Testis (tissue), 3 donors: ENCODE results near the gene FAM222A. TPM values are rescaled to one million over a fixed set of nuclear protein-coding genes. Genes with fewer than 3 reads are reported as not detected.

ENCODE experiments used
- DNase-seq: peaks from one replicate; pipeline ENCODE4 v3.0.0-alpha.2; 2019
- H3K27ac ChIP-seq, 2 donors: fragments of 200-600 bp; sonication (generic); one replicate each; pipeline ENCODE4 v1.5.1; 2019
- H3K27me3 ChIP-seq: fragments of 200-600 bp; sonication (generic); one replicate; pipeline ENCODE4 v1.5.1; 2019
- H3K36me3 ChIP-seq: fragments of 200-600 bp; sonication (generic); one replicate; pipeline ENCODE4 v1.5.1; 2017; ENCODE audit warnings: low read depth; ENCODE audit errors: missing control alignments
- H3K4me1 ChIP-seq: fragments of 200-600 bp; sonication (generic); one replicate; pipeline ENCODE4 v1.5.1; 2019
- H3K4me3 ChIP-seq, 2 donors: fragments of 200-600 bp; sonication (generic); one replicate each; pipeline ENCODE4 v1.5.1; 2017 to 2019
- H3K9me3 ChIP-seq: fragments of 200-600 bp; sonication (generic); one replicate; pipeline ENCODE4 v1.5.1; 2017
- CTCF ChIP-seq, 3 experiments: fragments of 450-650 bp in 2 of 3; fragments of 200-600 bp in 1 of 3; sonication (generic) in 1 of 3; IDR thresholded peaks; one replicate each; pipeline ENCODE4 v1.5.1; 2016 to 2019; ENCODE audit warnings: antibody characterized with exemption in 3 of 3, mild to moderate bottlenecking in 2 of 3, moderate library complexity in 1 of 3
- POLR2A ChIP-seq: fragments of 450-650 bp; IDR thresholded peaks from one replicate; pipeline ENCODE4 v1.6.1; 2017; ENCODE audit warnings: antibody characterized with exemption, mild to moderate bottlenecking, moderate library complexity
- WGBS, 2 donors: methylation state at CpG; one replicate each; pipeline ENCODE4 v1.1.5; 2018; 5-methylcytosine and 5-hydroxymethylcytosine counted together
- intact Hi-C: fragments of 100-400 bp; cut with DNase I; formaldehyde crosslinking; loops from one replicate; pipeline ENCODE4 v1.15.1; 2023; ENCODE audit warnings: low total_unique reads
- polyA plus RNA-seq: library from polyadenylated mRNA; stranded (reverse); fragments of 350-450 nt; fragmentation: Illumina TruSeq; extraction: RNeasy Lipid Tissue Mini Kit (QIAGEN cat#74804); gene quantifications from one replicate; pipeline ENCODE4 v1.2.3, GENCODE V29; 2014; ENCODE audit warnings: low read depth, low replicate concordance; ENCODE audit not compliant: insufficient read depth
- total RNA-seq, 2 donors: library from RNA; depleted of rRNA; stranded (reverse); fragments of >200 nt; gene quantifications; one replicate each; pipeline ENCODE4 v1.2.3, GENCODE V29; 2016

The FAM222A gene
- total and polyA plus RNA-seq, 3 donors from 2014 or later = 34.5 to 78.6 (median 75.7) TPM

DNA sequence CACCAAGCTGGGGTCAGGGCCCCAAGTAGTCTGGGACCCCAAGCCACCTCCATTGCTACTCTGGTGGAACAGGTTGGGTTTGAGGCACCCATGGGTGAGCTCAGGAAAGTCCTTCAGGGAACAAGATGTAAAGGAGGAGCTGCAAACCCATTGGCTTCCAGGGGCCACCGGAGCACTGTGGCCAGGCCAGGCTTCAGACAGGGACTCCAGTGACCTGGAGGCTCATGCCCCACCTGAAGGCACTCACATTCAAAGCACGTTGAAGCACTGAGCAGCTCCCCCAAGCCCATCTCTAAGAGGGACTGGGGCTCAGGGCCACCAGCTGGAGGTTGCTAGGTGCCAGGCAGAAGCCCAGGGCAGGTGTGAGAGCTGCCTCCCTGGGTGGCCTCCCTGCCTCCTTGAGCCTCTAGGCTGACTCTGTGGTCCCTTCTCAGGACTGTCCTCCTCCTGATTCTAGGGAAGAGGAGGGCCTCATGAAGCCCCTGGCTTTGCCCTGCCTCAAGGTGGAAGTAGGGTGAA, 49.1 kb downstream of the FAM222A start:
- no peak for TF ChIP-seq CTCF (IDR thresholded peaks at IDR 0.05)
- no peak for TF ChIP-seq POLR2A
- no peak overlapping the region for H3K4me3 ChIP-seq
- H3K27ac ChIP-seq = no peak overlapping the region
- no peaks in the 10 kb centered on the region for H3K9me3 ChIP-seq
- DNase-seq = no peak
- peaks cover 8% of the 10 kb centered on the region for H3K4me1 ChIP-seq
- no peaks in the 10 kb centered on the region for H3K27me3 ChIP-seq
- intact Hi-C loops = no loop called here
- H3K36me3 ChIP-seq = no peaks in the 10 kb centered on the region
- 100% methylated on average over 2 of the region's 2 CpGs; no CpG with 5 or more reads in 1 of the 2 donors for WGBS, 2 donors

- intact Hi-C loops = no loop called here
- no peaks in the 10 kb centered on the region for H3K36me3 ChIP-seq
These were observed 49.7 kb downstream of the FAM222A start for GRCh38 chr12:109763201-109763841.

GRCh38 chr12:109764123-109764522, 50.5 kb downstream of the FAM222A start:
- intact Hi-C loops = no loop called here
- TF ChIP-seq CTCF (IDR thresholded peaks at IDR 0.05) = no peak
- TF ChIP-seq POLR2A = no peak
- Histone ChIP-seq H3K27ac (no peak overlapping the region), H3K4me1 (peaks cover 8% of the 10 kb centered on the region), H3K36me3 (no peaks in the 10 kb centered on the region), H3K27me3 (no peaks in the 10 kb centered on the region), H3K9me3 (no peaks in the 10 kb centered on the region), H3K4me3 (no peak overlapping the region)
- DNase-seq = no peak
- WGBS, 2 donors = 85 to 97% methylated on average over 3 of the region's 3 CpGs

More at GRCh38 chr12:109763201-109763841, 49.7 kb downstream of the FAM222A start:
- Histone ChIP-seq H3K4me1 (peaks cover 8% of the 10 kb centered on the region), H3K27ac (no peak overlapping the region), H3K4me3 (no peak overlapping the region), H3K9me3 (no peaks in the 10 kb centered on the region), H3K27me3 (no peaks in the 10 kb centered on the region)
- TF ChIP-seq POLR2A (no peak), CTCF (IDR thresholded peaks at IDR 0.05) (no peak)
- WGBS, 2 donors = 88 to 94% methylated on average over 2 to 3 of the region's 3 CpGs
- DNase-seq = no peak

DNA sequence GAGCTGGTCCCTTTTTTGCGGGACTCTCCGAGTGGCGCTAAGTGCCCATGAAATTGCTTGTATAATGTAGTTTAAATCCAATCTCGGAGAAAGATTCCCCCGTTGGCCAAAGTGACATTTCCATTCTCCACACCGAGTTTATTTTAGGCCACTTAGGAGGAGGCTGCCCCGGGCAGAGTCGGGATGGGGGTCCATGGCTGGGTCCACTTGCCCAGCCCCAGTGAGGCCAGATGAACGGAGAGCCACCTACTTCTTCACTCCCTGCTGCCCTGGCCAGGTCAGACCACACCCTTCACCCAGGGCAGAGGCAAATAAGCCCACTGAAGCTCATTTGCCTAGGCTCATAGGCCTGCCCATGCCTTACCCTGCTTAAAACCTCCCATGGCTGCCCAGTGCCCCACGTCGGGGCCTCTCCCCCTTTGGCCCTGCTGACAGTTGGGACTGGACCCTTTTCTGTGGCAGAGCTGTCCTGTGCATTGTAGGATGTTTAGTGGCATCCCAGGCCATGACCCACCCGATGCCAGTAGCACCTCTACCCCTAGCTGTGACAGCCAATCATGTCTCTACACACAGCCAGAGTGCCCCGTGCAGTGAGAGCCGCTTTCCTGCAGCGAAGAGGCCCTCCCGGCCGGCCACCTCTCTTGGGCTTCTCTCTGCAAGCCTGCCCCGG, 51.3 kb downstream of the FAM222A start:
- no peak overlapping the region for H3K4me3 ChIP-seq
- 92 to 94% methylated on average over 16 to 18 of the region's 18 CpGs for WGBS, 2 donors
- no peak for TF ChIP-seq POLR2A
- TF ChIP-seq CTCF (IDR thresholded peaks at IDR 0.05) = no peak
- no peaks in the 10 kb centered on the region for H3K27me3 ChIP-seq
- H3K27ac ChIP-seq = no peak overlapping the region
- no peaks in the 10 kb centered on the region for H3K36me3 ChIP-seq
- H3K9me3 ChIP-seq = no peaks in the 10 kb centered on the region
- intact Hi-C loops = loop anchor here (5.0 kb wide), 1 partner anchor 168 kb away; no protein-coding TSS in a partner anchor
- peaks cover 8% of the 10 kb centered on the region for H3K4me1 ChIP-seq
- no peak for DNase-seq
